GM23248 (cell line): Measurements from ENCODE around the gene HNRNPR.

Experiments
- EZH2 ChIP-seq: fragments of 200-600 bp; sonication (generic); IDR thresholded peaks from 2 replicates; pipeline ENCODE4 v1.6.1; 2018; ENCODE audit warnings: antibody characterized with exemption, mild to moderate bottlenecking; ENCODE audit not compliant: insufficient read depth, poor library complexity, severe bottlenecking
- EZH2phosphoT487 ChIP-seq: fragments of 200-600 bp; sonication (generic); IDR thresholded peaks from 2 replicates; pipeline ENCODE4 v1.6.1; 2018; ENCODE audit warnings: antibody characterized with exemption, moderate library complexity, mild to moderate bottlenecking, low read depth; ENCODE audit not compliant: insufficient read depth

GRCh38 chr1:23303524-23303923, 40.6 kb downstream of the HNRNPR start:
- TF ChIP-seq EZH2 (no peak), EZH2phosphoT487 (no peak)
